Measurements from ENCODE around the gene FBXL17. TPM values are rescaled to one million over a fixed set of nuclear protein-coding genes. Genes with fewer than 3 reads are reported as not detected.

The FBXL17 gene
- total and polyA plus RNA-seq, 4 donors = 2.1 to 14.1 (median 6.3) TPM

- no peak overlapping the region for H3K9ac ChIP-seq (ENCODE audit: low read depth in 1 of 2, low read length in 2 of 2)
- 94% methylated on average over 2 of the region's 2 CpGs for WGBS
- no peaks in the 10 kb centered on the region for H3K9me3 ChIP-seq (ENCODE audit: control insufficient read depth in 4 of 4, low read length in 3 of 4)
- H3K4me3 ChIP-seq (ENCODE audit: low read depth in 1 of 3, low read length in 3 of 3) = no peak overlapping the region
- TF ChIP-seq ZBTB33 (IDR thresholded peaks at IDR 0.05) (no peak), RAD21 (IDR thresholded peaks at IDR 0.05) (no peak), NR2F2 (IDR thresholded peaks at IDR 0.05) (no peak), YY1 (IDR thresholded peaks at IDR 0.05) (no peak), FOXA1 (IDR thresholded peaks at IDR 0.05) (no peak), SP1 (IDR thresholded peaks at IDR 0.05) (no peak), REST (IDR thresholded peaks at IDR 0.05) (no peak), EGR1 (IDR thresholded peaks at IDR 0.05; ENCODE audit: low read depth in 2 of 2) (no peak), GABPA (IDR thresholded peaks at IDR 0.05 in 1 of 2, conservative IDR thresholded peaks at IDR 0.05 in 1 of 2) (no peak), CTCF (IDR thresholded peaks at IDR 0.05; ENCODE audit: low read depth, low read length, missing input control) (no peak), JUND (IDR thresholded peaks at IDR 0.05) (no peak), HNF4G (IDR thresholded peaks at IDR 0.05) (no peak), TAF1 (conservative IDR thresholded peaks at IDR 0.05) (no peak), HNF4A (conservative IDR thresholded peaks at IDR 0.05) (no peak), FOXA2 (IDR thresholded peaks at IDR 0.05) (no peak), RXRA (IDR thresholded peaks at IDR 0.05) (no peak)
- TF ChIP-seq, protein P1, sequence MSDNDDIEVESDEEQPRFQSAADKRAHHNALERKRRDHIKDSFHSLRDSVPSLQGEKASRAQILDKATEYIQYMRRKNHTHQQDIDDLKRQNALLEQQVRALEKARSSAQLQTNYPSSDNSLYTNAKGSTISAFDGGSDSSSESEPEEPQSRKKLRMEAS (IDR thresholded peaks at IDR 0.05) = no peak
- TF ChIP-seq, protein P2, sequence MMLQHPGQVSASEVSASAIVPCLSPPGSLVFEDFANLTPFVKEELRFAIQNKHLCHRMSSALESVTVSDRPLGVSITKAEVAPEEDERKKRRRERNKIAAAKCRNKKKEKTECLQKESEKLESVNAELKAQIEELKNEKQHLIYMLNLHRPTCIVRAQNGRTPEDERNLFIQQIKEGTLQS (IDR thresholded peaks at IDR 0.05) = no peak
- H3K4me1 ChIP-seq (ENCODE audit: control insufficient read depth in 4 of 4, insufficient read depth in 4 of 4, low read length in 3 of 4) = no peaks in the 10 kb centered on the region
- H3K36me3 ChIP-seq (ENCODE audit: control insufficient read depth in 4 of 4, insufficient read depth in 3 of 4, low read depth in 1 of 4, low read length in 3 of 4) = no peaks in the 10 kb centered on the region
- no peaks in the 10 kb centered on the region for H3K27me3 ChIP-seq (ENCODE audit: control insufficient read depth in 4 of 4, insufficient read depth in 4 of 4, low read length in 3 of 4)
- no peak overlapping the region for H3K27ac ChIP-seq (ENCODE audit: low read depth in 1 of 2, low read length in 2 of 2)
- DNase-seq (ENCODE audit: low spot score) = no peak
Observed at GRCh38 chr5:107863125-107863524, 518.8 kb downstream of the FBXL17 start.

Data from liver (tissue), 9 donors.